Neuronal stem cell (in vitro differentiated cells): ENCODE results near the gene HSFX3.
"Not testable (repeated sequence)": the region's sequence is repeated elsewhere in the genome, so short reads cannot be mapped to it uniquely, and the experiment has no call there.

ENCODE experiments used
- DNase-seq: peaks from one replicate; pipeline ENCODE4 v3.0.0-alpha.2; 2013; ENCODE audit warnings: low spot score
- H2AFZ ChIP-seq: one replicate; pipeline ENCODE4 v1.6.1; 2013; ENCODE audit warnings: mild to moderate bottlenecking, low read length, inconsistent platforms
- H2AK5ac ChIP-seq: 2 replicates; pipeline ENCODE4 v1.6.1; 2013; ENCODE audit warnings: low read depth, mild to moderate bottlenecking, inconsistent platforms, low read length, moderate library complexity, mixed read lengths
- H2BK120ac ChIP-seq: 2 replicates; pipeline ENCODE4 v1.6.1; 2013; ENCODE audit warnings: low read depth, mild to moderate bottlenecking, inconsistent platforms, low read length, moderate library complexity, mixed read lengths
- H2BK12ac ChIP-seq: one replicate; pipeline ENCODE4 v1.6.1; 2013; ENCODE audit warnings: low read length, inconsistent platforms
- H2BK15ac ChIP-seq: 2 replicates; pipeline ENCODE4 v1.6.1; 2013; ENCODE audit warnings: mild to moderate bottlenecking, low read length, inconsistent platforms, mixed read lengths
- H2BK5ac ChIP-seq: one replicate; pipeline ENCODE4 v1.6.1; 2013; ENCODE audit warnings: inconsistent platforms, mild to moderate bottlenecking, low read length, moderate library complexity
- H3K14ac ChIP-seq: one replicate; pipeline ENCODE4 v1.6.1; 2013; ENCODE audit warnings: low read length, inconsistent platforms
- H3K18ac ChIP-seq: 2 replicates; pipeline ENCODE4 v1.6.1; 2013; ENCODE audit warnings: low read length, inconsistent platforms
- H3K23ac ChIP-seq: 2 replicates; pipeline ENCODE4 v1.6.1; 2013; ENCODE audit warnings: low read depth, mild to moderate bottlenecking, mixed read lengths, low read length, inconsistent platforms; ENCODE audit not compliant: poor library complexity
- H3K27ac ChIP-seq: replicated peaks from 3 replicates; pipeline ENCODE4 v1.5.1; 2013; ENCODE audit warnings: low read length, inconsistent platforms
- H3K27me3 ChIP-seq, 3 experiments: 2 replicates each; pipeline ENCODE4 v1.6.1; 2013; ENCODE audit warnings: low read length in 3 of 3, mild to moderate bottlenecking in 2 of 3, inconsistent platforms in 1 of 3, low read depth in 1 of 3, mixed read lengths in 1 of 3, moderate library complexity in 1 of 3; ENCODE audit not compliant: control insufficient read depth in 3 of 3, insufficient read depth in 3 of 3
- H3K36me3 ChIP-seq, 2 donors: replicated peaks in 1 of 2; 2 replicates each; pipeline ENCODE4 v1.6.1; 2013; ENCODE audit warnings: low read length in 2 of 2; ENCODE audit not compliant: control insufficient read depth in 2 of 2, insufficient read depth in 2 of 2
- H3K4ac ChIP-seq: 2 replicates; pipeline ENCODE4 v1.6.1; 2013; ENCODE audit warnings: inconsistent platforms, mild to moderate bottlenecking, low read length, moderate library complexity
- H3K4me1 ChIP-seq, 2 donors: 1 replicate in 1 of 2; 2 replicates in 1 of 2; pipeline ENCODE4 v1.6.1; 2013; ENCODE audit warnings: low read length in 2 of 2, low read depth in 1 of 2; ENCODE audit not compliant: control insufficient read depth in 2 of 2, insufficient read depth in 1 of 2
- H3K4me2 ChIP-seq: one replicate; pipeline ENCODE4 v1.6.1; 2013; ENCODE audit warnings: mild to moderate bottlenecking, low read length, inconsistent platforms; ENCODE audit not compliant: insufficient read depth, poor library complexity, severe bottlenecking
- H3K4me3 ChIP-seq, 2 donors: 2 replicates each; pipeline ENCODE4 v1.5.1; 2013; ENCODE audit warnings: low read length in 2 of 2, mild to moderate bottlenecking in 2 of 2, inconsistent platforms in 1 of 2, moderate library complexity in 1 of 2
- H3K79me1 ChIP-seq: one replicate; pipeline ENCODE4 v1.6.1; 2013; ENCODE audit warnings: low read depth, mild to moderate bottlenecking, inconsistent platforms, low read length, moderate library complexity
- H3K9ac ChIP-seq: one replicate; pipeline ENCODE4 v1.6.1; 2013; ENCODE audit warnings: mild to moderate bottlenecking, low read depth, low read length, inconsistent platforms; ENCODE audit not compliant: poor library complexity
- H3K9me3 ChIP-seq, 2 donors: replicated peaks in 1 of 2; 2 replicates each; pipeline versions ENCODE3 to v1.6.1; 2013; ENCODE audit warnings: low read length in 2 of 2, mild to moderate bottlenecking in 2 of 2, inconsistent platforms in 1 of 2, low read depth in 1 of 2, mixed read lengths in 1 of 2, moderate library complexity in 1 of 2; ENCODE audit not compliant: control insufficient read depth in 2 of 2, insufficient read depth in 1 of 2
- H4K8ac ChIP-seq: one replicate; pipeline ENCODE4 v1.6.1; 2013; ENCODE audit warnings: low read depth, mild to moderate bottlenecking, inconsistent platforms, low read length, moderate library complexity
- H4K91ac ChIP-seq: one replicate; pipeline ENCODE4 v1.6.1; 2013; ENCODE audit warnings: low read length, low read depth, mild to moderate bottlenecking, inconsistent platforms; ENCODE audit not compliant: poor library complexity
- WGBS, 2 donors: extraction: QIAGEN DNeasy Blood & Tissue Kit; methylation state at CpG; one replicate each; pipeline ENCODE4 v1.1.7; 2013; ENCODE audit warnings: missing lambda C conversion rate in 2 of 2, mixed read lengths in 1 of 2; ENCODE audit not compliant: insufficient read length in 2 of 2, insufficient replicate concordance in 1 of 2; ENCODE audit errors: extremely low coverage in 2 of 2; 5-methylcytosine and 5-hydroxymethylcytosine counted together

The HSFX3 gene

DNA sequence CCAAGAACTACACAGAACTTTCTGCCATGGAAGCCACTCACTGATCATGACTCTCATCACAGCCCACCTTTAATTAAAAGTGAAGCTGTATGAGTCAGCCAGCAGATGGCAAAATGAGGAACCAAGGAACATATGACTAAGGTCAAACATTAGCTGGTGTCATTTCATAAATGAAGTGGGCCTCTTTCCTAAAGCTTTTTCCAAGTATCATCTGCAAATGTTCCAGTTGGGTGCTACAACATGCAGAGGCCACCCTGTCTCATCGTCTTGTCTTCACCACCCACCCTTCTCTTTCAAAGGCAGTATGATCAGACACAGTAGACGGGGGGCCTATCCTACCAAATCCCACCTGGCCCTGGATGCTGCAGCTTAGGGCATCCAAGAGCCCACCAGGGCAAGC is 18.1 kb downstream of the HSFX3 start:
- WGBS, 2 donors, result no CpG with 5 or more reads among the region's 2 CpGs
- Histone ChIP-seq H3K23ac (no peak overlapping the region), H3K79me1 (no peaks in the 10 kb centered on the region), H3K4me1 (no peaks in the 10 kb centered on the region), H2BK120ac (no peak overlapping the region), H3K18ac (no peak overlapping the region), H3K27me3 (no peaks in the 10 kb centered on the region), H2BK12ac (no peak overlapping the region), H3K4me3 (no peak overlapping the region), H2BK15ac (no peak overlapping the region), H4K91ac (no peak overlapping the region), H2AK5ac (no peak overlapping the region), H3K36me3 (peaks cover 0 to 9% of the 10 kb centered on the region in 2 donors), H3K27ac (no peak overlapping the region), H3K9me3 (no peaks in the 10 kb centered on the region), H3K4ac (no peak overlapping the region), H3K14ac (no peak overlapping the region), H3K9ac (no peak overlapping the region), H3K4me2 (no peak overlapping the region), H2BK5ac (no peak overlapping the region), H4K8ac (no peak overlapping the region), H2AFZ (no peak overlapping the region)
- DNase-seq, result no peak

DNA sequence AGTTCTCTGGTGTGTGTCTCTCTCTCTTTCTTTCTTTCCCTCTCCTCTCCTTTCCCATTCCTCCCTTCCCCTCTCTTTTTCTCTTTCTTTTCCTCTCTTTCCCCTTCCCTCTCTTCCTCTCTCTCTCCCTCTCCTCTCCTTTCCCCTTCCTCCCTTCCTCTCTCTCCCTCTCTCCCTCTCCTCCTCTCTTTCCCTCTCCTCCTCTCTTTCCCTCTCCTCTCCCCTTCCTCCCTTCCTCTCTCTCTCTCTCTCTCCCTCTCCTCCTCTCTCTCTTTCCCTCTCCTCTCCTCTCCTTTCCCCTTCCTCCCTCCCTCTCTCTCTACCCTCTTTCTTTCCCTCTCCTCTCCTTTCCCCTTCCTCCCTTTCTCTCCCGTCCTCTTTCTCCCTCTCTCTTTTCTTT is 21.3 kb downstream of the HSFX3 start:
- no peak for DNase-seq
- Histone ChIP-seq H3K4ac (no peak overlapping the region), H3K27me3 (no peaks in the 10 kb centered on the region), H2BK5ac (no peak overlapping the region), H3K23ac (no peak overlapping the region), H3K4me3 (no peak overlapping the region), H3K14ac (no peak overlapping the region), H2BK12ac (no peak overlapping the region), H2AFZ (no peak overlapping the region), H3K18ac (no peak overlapping the region), H3K79me1 (no peaks in the 10 kb centered on the region), H3K4me1 (no peaks in the 10 kb centered on the region), H2AK5ac (no peak overlapping the region), H2BK120ac (no peak overlapping the region), H3K4me2 (no peak overlapping the region), H3K36me3 (peaks cover 0 to 9% of the 10 kb centered on the region in 2 donors), H3K9ac (no peak overlapping the region), H4K8ac (no peak overlapping the region), H3K27ac (no peak overlapping the region), H2BK15ac (no peak overlapping the region), H4K91ac (no peak overlapping the region), H3K9me3 (no peaks in the 10 kb centered on the region)
- WGBS, 2 donors, result no CpG with 5 or more reads among the region's 1 CpG

DNA sequence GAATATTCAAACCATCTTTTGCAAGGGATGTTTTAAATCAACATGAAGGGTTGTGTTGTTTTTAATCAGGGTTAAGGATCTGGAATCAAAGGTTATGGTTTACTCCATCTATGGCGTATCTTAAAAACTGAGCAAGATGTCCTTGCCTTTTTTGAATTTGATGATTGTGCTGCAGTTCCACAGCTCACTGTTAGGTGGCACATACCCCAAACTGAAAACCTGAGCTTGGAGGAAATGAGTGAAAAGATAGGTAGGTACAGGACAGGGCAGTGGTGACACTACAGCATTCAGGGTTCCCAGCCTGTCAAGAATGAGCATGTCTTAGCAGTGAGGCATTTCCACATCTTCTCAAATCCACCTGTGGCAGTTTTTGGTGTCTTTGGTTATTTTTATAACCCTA is 22.0 kb downstream of the HSFX3 start:
- no peak overlapping the region for H3K9ac ChIP-seq
- no peaks in the 10 kb centered on the region for H3K79me1 ChIP-seq
- no peak overlapping the region for H3K4me2 ChIP-seq
- H3K4ac ChIP-seq, result no peak overlapping the region
- no peaks in the 10 kb centered on the region for H3K9me3 ChIP-seq
- H4K8ac ChIP-seq, result no peak overlapping the region
- no peak overlapping the region for H2BK15ac ChIP-seq
- H3K27ac ChIP-seq, result no peak overlapping the region
- WGBS, 2 donors, result no CpG with 5 or more reads among the region's 1 CpG
- no peak overlapping the region for H3K18ac ChIP-seq
- H2BK120ac ChIP-seq, result no peak overlapping the region
- no peaks in the 10 kb centered on the region for H3K4me1 ChIP-seq
- DNase-seq, result no peak
- no peaks in the 10 kb centered on the region for H3K27me3 ChIP-seq
- no peak overlapping the region for H2BK5ac ChIP-seq
- H3K36me3 ChIP-seq, result peaks cover 0 to 9% of the 10 kb centered on the region in 2 donors
- H4K91ac ChIP-seq, result no peak overlapping the region
- no peak overlapping the region for H3K4me3 ChIP-seq
- H2BK12ac ChIP-seq, result no peak overlapping the region
- H3K14ac ChIP-seq, result no peak overlapping the region
- H2AFZ ChIP-seq, result no peak overlapping the region
- no peak overlapping the region for H2AK5ac ChIP-seq
- no peak overlapping the region for H3K23ac ChIP-seq

DNA sequence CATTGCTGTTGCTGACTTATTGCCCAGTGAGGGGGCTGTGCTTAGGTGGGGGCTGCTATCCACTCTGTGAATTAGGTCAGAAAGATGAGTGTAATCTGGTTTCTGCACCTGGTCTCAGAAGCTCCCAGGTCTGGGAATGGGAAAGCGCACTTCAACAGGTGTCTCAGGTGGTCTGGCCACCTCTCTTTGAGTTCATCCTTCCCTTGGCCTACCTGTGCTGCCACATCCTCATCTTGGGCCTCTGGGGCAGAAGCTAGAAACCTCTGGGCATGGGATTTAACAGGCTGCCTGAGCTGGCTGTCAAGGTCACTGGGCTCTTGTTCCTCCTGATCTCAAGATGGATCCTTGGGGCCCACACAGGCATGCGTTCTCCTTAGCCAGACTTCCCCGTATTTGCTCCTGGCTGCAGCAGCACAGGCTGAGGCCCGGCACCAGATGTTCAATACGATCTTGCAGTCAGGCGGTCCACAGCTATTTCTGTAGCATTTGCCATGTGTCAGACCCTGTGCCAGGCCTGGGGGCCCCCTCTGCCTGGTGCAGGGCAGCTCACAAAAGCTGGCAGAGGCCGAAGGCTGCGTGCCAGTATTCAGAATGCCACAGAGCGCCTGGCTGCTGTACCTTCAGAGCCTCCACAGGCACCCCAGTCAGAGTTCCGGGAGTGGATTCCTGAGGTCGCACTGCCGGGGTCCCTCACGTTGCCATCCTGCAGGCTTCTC is 23.2 kb downstream of the HSFX3 start:
- H3K79me1 ChIP-seq, H3K23ac ChIP-seq, H3K27ac ChIP-seq, DNase-seq, H2BK5ac ChIP-seq, H2AK5ac ChIP-seq, H3K9ac ChIP-seq, H3K14ac ChIP-seq, H4K8ac ChIP-seq, H3K4me3 ChIP-seq, H2BK12ac ChIP-seq, H3K36me3 ChIP-seq, H3K4me2 ChIP-seq, H3K18ac ChIP-seq, H2BK120ac ChIP-seq, H4K91ac ChIP-seq, H2BK15ac ChIP-seq, H3K4me1 ChIP-seq, H2AFZ ChIP-seq, H3K27me3 ChIP-seq, H3K4ac ChIP-seq, H3K9me3 ChIP-seq: not testable (repeated sequence)
- no CpG with 5 or more reads among the region's 13 CpGs for WGBS, 2 donors
